CMK (cell line): ENCODE data around the gene ADARB2.

Source experiments
- DNase-seq: peaks from one replicate; pipeline ENCODE4 v3.0.0-alpha.2; 2010; ENCODE audit warnings: low read depth

ADARB2 gene

GRCh38 chr10:1130995-1131790, 606.1 kb downstream of the ADARB2 start:
- no peak for DNase-seq

GRCh38 chr10:1130226-1130625, 607.1 kb downstream of the ADARB2 start:
- no peak for DNase-seq

- DNase-seq: no peak
Measured at GRCh38 chr10:1128649-1129048, 608.7 kb downstream of the ADARB2 start.

- DNase-seq: no peak
Measured at GRCh38 chr10:1128115-1128514, 609.2 kb downstream of the ADARB2 start.

GRCh38 chr10:1127629-1128028, 609.7 kb downstream of the ADARB2 start:
- no peak for DNase-seq
